Activated T-cell treated with anti-CD3 and anti-CD28 coated beads, Interleukin-2, amount 50 U/mL, for 72 hours (primary cell): ENCODE results near the gene MTMR6. TPM values are rescaled to one million over a fixed set of nuclear protein-coding genes. Genes with fewer than 3 reads are reported as not detected.

ENCODE experiments used
- ATAC-seq, 2 donors: fragments of 150-1000 bp; cut with Tn5 transposase; replicated peaks in 1 of 2; 2 replicates each; pipeline ENCODE4 v1.10.0; 2021; ENCODE audit warnings: moderate library complexity in 2 of 2, mild to moderate bottlenecking in 1 of 2
- DNase-seq, 2 donors: peaks; one replicate each; pipeline ENCODE4 v3.0.0; 2021 to 2022; ENCODE audit warnings: mixed read lengths in 1 of 2
- H3K27ac Mint-ChIP-seq: one replicate; pipeline ENCODE4 v1.8.0; 2022; ENCODE audit warnings: mild to moderate bottlenecking, moderate library complexity, mixed read lengths
- H3K27me3 Mint-ChIP-seq: one replicate; pipeline ENCODE4 v1.8.0; 2022; ENCODE audit warnings: low read depth, mixed read lengths
- H3K36me3 Mint-ChIP-seq, 2 donors: one replicate each; pipeline ENCODE4 v1.8.0; 2022; ENCODE audit warnings: mixed read lengths in 2 of 2, mild to moderate bottlenecking in 1 of 2; ENCODE audit not compliant: insufficient read depth in 2 of 2
- H3K4me1 Mint-ChIP-seq: one replicate; pipeline ENCODE4 v1.8.0; 2022; ENCODE audit warnings: low read depth, mixed read lengths
- H3K4me3 Mint-ChIP-seq, 2 donors: one replicate each; pipeline ENCODE4 v1.8.0; 2022; ENCODE audit warnings: mild to moderate bottlenecking in 2 of 2, mixed read lengths in 2 of 2, moderate library complexity in 2 of 2
- H3K9me3 Mint-ChIP-seq, 2 donors: one replicate each; pipeline ENCODE4 v1.8.0; 2022; ENCODE audit warnings: mixed read lengths in 2 of 2
- total RNA-seq, 2 donors: library from RNA; stranded (reverse); gene quantifications; one replicate each; pipeline ENCODE4 v1.2.3, GENCODE V29; 2022

Gene MTMR6
- total RNA-seq, 2 donors from 2014 or later: 14.4 to 15.6 TPM

GRCh38 chr13:25227690-25228089 lies 59.6 kb downstream of the MTMR6 start:
- Mint-ChIP-seq H3K27me3 (peaks cover 10% of the 10 kb centered on the region), H3K4me1 (no peaks in the 10 kb centered on the region), H3K4me3 (no peak overlapping the region), H3K9me3 (no peaks in the 10 kb centered on the region), H3K27ac (no peak overlapping the region), H3K36me3 (peaks cover 0 to 2% of the 10 kb centered on the region in 2 donors)
- no peak for DNase-seq
- no peak for ATAC-seq

GRCh38 chr13:25225970-25226369 lies 61.3 kb downstream of the MTMR6 start:
- peaks cover 0 to 2% of the 10 kb centered on the region in 2 donors for H3K36me3 Mint-ChIP-seq
- no peaks in the 10 kb centered on the region for H3K9me3 Mint-ChIP-seq
- no peak for DNase-seq
- H3K4me1 Mint-ChIP-seq: no peaks in the 10 kb centered on the region
- H3K27ac Mint-ChIP-seq: no peak overlapping the region
- ATAC-seq: no peak
- H3K4me3 Mint-ChIP-seq: no peak overlapping the region
- peaks cover 10% of the 10 kb centered on the region for H3K27me3 Mint-ChIP-seq

GRCh38 chr13:25224151-25224550 lies 63.1 kb downstream of the MTMR6 start:
- ATAC-seq: no peak
- Mint-ChIP-seq H3K27ac (no peak overlapping the region), H3K4me3 (no peak overlapping the region), H3K36me3 (no peaks in the 10 kb centered on the region), H3K9me3 (no peaks in the 10 kb centered on the region), H3K27me3 (peaks cover 2% of the 10 kb centered on the region), H3K4me1 (no peaks in the 10 kb centered on the region)
- no peak for DNase-seq

- no peaks in the 10 kb centered on the region for H3K4me1 Mint-ChIP-seq
- no peak for ATAC-seq
Observed at GRCh38 chr13:25222740-25223139, 64.5 kb downstream of the MTMR6 start.

GRCh38 chr13:25218019-25218418 lies 69.3 kb downstream of the MTMR6 start:
- Mint-ChIP-seq H3K27me3 (peaks cover 12% of the 10 kb centered on the region), H3K9me3 (no peaks in the 10 kb centered on the region), H3K36me3 (no peaks in the 10 kb centered on the region), H3K4me3 (no peak overlapping the region), H3K27ac (no peak overlapping the region), H3K4me1 (no peaks in the 10 kb centered on the region)
- DNase-seq: no peak
- ATAC-seq: no peak

More at GRCh38 chr13:25222740-25223139, 64.5 kb downstream of the MTMR6 start:
- Mint-ChIP-seq H3K4me3 (no peak overlapping the region), H3K9me3 (no peaks in the 10 kb centered on the region), H3K27me3 (peaks cover under 1% of the 10 kb centered on the region), H3K27ac (no peak overlapping the region), H3K36me3 (no peaks in the 10 kb centered on the region)
- no peak for DNase-seq

- ATAC-seq: peak; percentile 29 to 77
- no peak overlapping the region for H3K4me3 Mint-ChIP-seq
- DNase-seq: peak in 1 of 2 donors; percentile 7
- no peaks in the 10 kb centered on the region for H3K9me3 Mint-ChIP-seq
- H3K27me3 Mint-ChIP-seq: peaks cover 12% of the 10 kb centered on the region
- H3K27ac Mint-ChIP-seq: no peak overlapping the region
- H3K4me1 Mint-ChIP-seq: no peaks in the 10 kb centered on the region
- no peaks in the 10 kb centered on the region for H3K36me3 Mint-ChIP-seq
Observed at GRCh38 chr13:25217023-25217885, 70.0 kb downstream of the MTMR6 start.

GRCh38 chr13:25215253-25215575 lies 72.1 kb downstream of the MTMR6 start:
- Mint-ChIP-seq H3K4me3 (no peak overlapping the region), H3K4me1 (no peaks in the 10 kb centered on the region), H3K27ac (no peak overlapping the region), H3K9me3 (no peaks in the 10 kb centered on the region), H3K27me3 (peaks cover 12% of the 10 kb centered on the region), H3K36me3 (no peaks in the 10 kb centered on the region)
- no peak for ATAC-seq
- DNase-seq: no peak

GRCh38 chr13:25214491-25215252 lies 72.6 kb downstream of the MTMR6 start:
- no peak overlapping the region for H3K4me3 Mint-ChIP-seq
- H3K27me3 Mint-ChIP-seq: peaks cover 12% of the 10 kb centered on the region
- no peak for ATAC-seq
- no peaks in the 10 kb centered on the region for H3K9me3 Mint-ChIP-seq
- H3K36me3 Mint-ChIP-seq: no peaks in the 10 kb centered on the region
- H3K4me1 Mint-ChIP-seq: no peaks in the 10 kb centered on the region
- DNase-seq: no peak
- H3K27ac Mint-ChIP-seq: no peak overlapping the region

- Mint-ChIP-seq H3K4me1 (no peaks in the 10 kb centered on the region), H3K9me3 (no peaks in the 10 kb centered on the region), H3K27ac (no peak overlapping the region), H3K27me3 (peaks cover 12% of the 10 kb centered on the region), H3K36me3 (no peaks in the 10 kb centered on the region), H3K4me3 (no peak overlapping the region)
- DNase-seq (no peak), ATAC-seq (no peak)
Observed at GRCh38 chr13:25213715-25214114, 73.6 kb downstream of the MTMR6 start.

GRCh38 chr13:25210842-25211569 lies 76.3 kb downstream of the MTMR6 start:
- DNase-seq (no peak), ATAC-seq (no peak)
- peaks cover 6% of the 10 kb centered on the region for H3K27me3 Mint-ChIP-seq
- H3K4me3 Mint-ChIP-seq: no peak overlapping the region
- H3K4me1 Mint-ChIP-seq: no peaks in the 10 kb centered on the region
- no peak overlapping the region for H3K27ac Mint-ChIP-seq
- H3K9me3 Mint-ChIP-seq: no peaks in the 10 kb centered on the region
- H3K36me3 Mint-ChIP-seq: no peaks in the 10 kb centered on the region

GRCh38 chr13:25207291-25207810 lies 79.9 kb downstream of the MTMR6 start:
- Mint-ChIP-seq H3K4me3 (no peak overlapping the region), H3K27ac (no peak overlapping the region), H3K27me3 (peaks cover 16% of the 10 kb centered on the region), H3K9me3 (no peaks in the 10 kb centered on the region), H3K36me3 (no peaks in the 10 kb centered on the region), H3K4me1 (no peaks in the 10 kb centered on the region)
- DNase-seq: no peak
- no peak for ATAC-seq

- DNase-seq: no peak
- Mint-ChIP-seq H3K4me3 (no peak overlapping the region), H3K27me3 (peaks cover 16% of the 10 kb centered on the region), H3K36me3 (no peaks in the 10 kb centered on the region), H3K9me3 (no peaks in the 10 kb centered on the region), H3K4me1 (no peaks in the 10 kb centered on the region), H3K27ac (no peak overlapping the region)
- no peak for ATAC-seq
Observed at GRCh38 chr13:25204863-25205262, 82.4 kb downstream of the MTMR6 start.
